Measurements from ENCODE around the gene RCSD1. TPM values are rescaled to one million over a fixed set of nuclear protein-coding genes. Genes with fewer than 3 reads are reported as not detected.

Gene RCSD1
- total RNA-seq, 5 donors from 2014 or later (not counting 1 experiment from before 2014, with no cell fraction given) = 101 to 126 (median 107) TPM

DNA sequence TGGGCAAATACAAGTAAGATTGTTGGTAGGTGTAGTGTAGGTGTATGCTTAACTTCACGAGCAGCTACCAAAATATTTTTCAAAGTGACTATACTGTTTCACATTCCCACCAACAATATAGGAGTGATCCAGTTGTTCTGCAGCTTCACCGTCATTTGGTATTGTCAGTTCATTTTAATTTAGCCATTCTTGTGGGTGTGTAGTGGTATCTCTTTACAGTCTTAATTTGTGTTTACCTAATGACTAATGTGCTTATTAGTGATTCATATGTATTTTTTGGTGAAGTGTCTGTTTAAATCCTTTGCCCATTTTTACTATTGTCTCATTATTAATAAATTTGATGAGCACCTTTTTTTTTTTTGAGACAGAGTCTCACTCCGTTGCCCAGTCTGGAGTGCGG is 35.4 kb downstream of the RCSD1 start:
- H3K9me3 ChIP-seq = no peaks in the 10 kb centered on the region
- peaks cover 36% of the 10 kb centered on the region for H3K36me3 Mint-ChIP-seq
- H3K4me1 ChIP-seq (ENCODE audit: control insufficient read depth in 1 of 2, extremely low read depth in 1 of 2, insufficient read depth in 2 of 2, low read length in 2 of 2) = peaks cover 0 to 65% of the 10 kb centered on the region in 2 experiments
- H3K27me3 Mint-ChIP-seq = no peaks in the 10 kb centered on the region
- DNase-seq (no peak), ATAC-seq (replicated peaks in 1 of 4) (no peak)
- no peak overlapping the region for H3K27ac Mint-ChIP-seq
- H3K4me3 ChIP-seq (ENCODE audit: control insufficient read depth in 1 of 2, extremely low read depth in 1 of 2, low read length in 1 of 2) = no peak overlapping the region
- no peak overlapping the region for H3K27ac ChIP-seq (ENCODE audit: low read length)
- ChIA-PET POLR2A (interaction anchor here in 1 of 2 donors (0.6 kb wide), 1 partner anchor 59 kb away, joined by 4 read pairs; no protein-coding TSS in a partner anchor), CTCF (interaction anchor here in 1 of 2 donors (0.7 to 1.4 kb wide), 2 partner anchors 12 to 28 kb away, joined by 3 to 4 read pairs; no protein-coding TSS in a partner anchor)
- 94% methylated on average over 2 of the region's 4 CpGs for WGBS (ENCODE audit: insufficient coverage)
- H3K4me3 Mint-ChIP-seq = no peak overlapping the region
- no peaks in the 10 kb centered on the region for H3K27me3 ChIP-seq (replicated peaks in 1 of 2; ENCODE audit: control insufficient read depth in 2 of 2, extremely low read depth in 1 of 2, insufficient read depth in 2 of 2, low read length in 1 of 2)
- H3K4me1 Mint-ChIP-seq = peaks cover 96 to 98% (median 97%) of the 10 kb centered on the region in 3 donors
- H3K9me3 Mint-ChIP-seq = no peaks in the 10 kb centered on the region
- H3K36me3 ChIP-seq (ENCODE audit: control insufficient read depth in 2 of 2, extremely low read depth in 1 of 2, insufficient read depth in 1 of 2, low read length in 1 of 2) = peaks cover 5 to 52% of the 10 kb centered on the region in 2 donors

DNA sequence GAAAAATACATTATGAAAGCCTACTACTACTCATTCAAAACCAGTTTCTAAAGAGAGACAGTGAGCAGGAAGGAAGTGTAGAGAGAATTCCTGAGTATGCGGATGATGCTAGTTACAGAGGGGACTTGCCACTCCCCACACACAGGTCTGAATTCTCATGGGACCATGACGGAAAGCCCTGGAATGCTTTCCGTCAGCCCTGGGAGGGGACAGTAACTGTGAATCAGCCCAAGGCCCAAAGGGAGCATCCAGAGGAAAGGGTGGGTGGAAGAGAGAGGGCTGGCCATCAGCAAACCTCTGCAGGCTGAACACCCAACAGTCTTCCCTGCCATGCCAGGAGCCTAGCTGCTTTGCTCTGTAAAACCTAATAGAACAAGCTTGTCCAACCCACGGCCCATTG is 36.4 kb downstream of the RCSD1 start:
- H3K4me3 ChIP-seq (ENCODE audit: control insufficient read depth in 1 of 2, extremely low read depth in 1 of 2, low read length in 1 of 2) = no peak overlapping the region
- H3K27me3 ChIP-seq (replicated peaks in 1 of 2; ENCODE audit: control insufficient read depth in 2 of 2, extremely low read depth in 1 of 2, insufficient read depth in 2 of 2, low read length in 1 of 2) = no peaks in the 10 kb centered on the region
- Mint-ChIP-seq H3K36me3 (peaks cover 45% of the 10 kb centered on the region), H3K27ac (peak overlapping the region; percentile 74 to 75), H3K4me3 (no peak overlapping the region), H3K27me3 (no peaks in the 10 kb centered on the region), H3K9me3 (no peaks in the 10 kb centered on the region), H3K4me1 (peaks cover 96 to 98% (median 97%) of the 10 kb centered on the region in 3 donors)
- POLR2A ChIA-PET = interaction anchor here in 1 of 2 donors (0.8 kb wide), 1 partner anchor 42 kb away, joined by 3 read pairs; no protein-coding TSS in a partner anchor
- no CpG with 5 or more reads among the region's 4 CpGs for WGBS (ENCODE audit: insufficient coverage)
- CTCF ChIA-PET = interaction anchor here in 1 of 2 donors (0.6 to 1.7 kb wide), 3 partner anchors 66 to 543 kb away, joined by 3 to 4 read pairs (median 4); no protein-coding TSS in a partner anchor
- peaks cover 5 to 56% of the 10 kb centered on the region in 2 donors for H3K36me3 ChIP-seq (ENCODE audit: control insufficient read depth in 2 of 2, extremely low read depth in 1 of 2, insufficient read depth in 1 of 2, low read length in 1 of 2)
- H3K9me3 ChIP-seq = no peaks in the 10 kb centered on the region
- ATAC-seq (replicated peaks in 1 of 4) = no peak
- DNase-seq = no peak
- peaks cover 0 to 69% of the 10 kb centered on the region in 2 experiments for H3K4me1 ChIP-seq (ENCODE audit: control insufficient read depth in 1 of 2, extremely low read depth in 1 of 2, insufficient read depth in 2 of 2, low read length in 2 of 2)
- H3K27ac ChIP-seq (ENCODE audit: low read length) = no peak overlapping the region

DNA sequence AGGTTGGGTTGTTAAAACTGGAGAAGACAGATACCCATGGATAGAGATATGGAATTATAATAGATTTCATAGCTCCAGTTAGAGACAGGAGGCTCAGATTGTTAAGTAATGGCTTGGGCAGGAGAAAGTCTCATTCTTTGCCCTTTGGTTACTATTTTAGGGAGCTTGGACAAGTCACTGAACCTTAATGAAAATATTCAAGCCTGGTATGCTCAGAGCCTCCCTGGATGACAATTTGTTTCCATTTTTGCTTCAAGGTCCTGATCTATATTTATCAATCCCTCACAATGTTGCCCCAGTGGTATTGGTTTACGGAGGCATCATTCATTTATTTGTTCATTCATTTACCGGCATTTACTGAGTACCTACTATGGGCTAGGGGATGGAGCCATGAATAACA is 37.5 kb downstream of the RCSD1 start:
- peaks cover 2 to 55% of the 10 kb centered on the region in 2 donors for H3K36me3 ChIP-seq (ENCODE audit: control insufficient read depth in 2 of 2, extremely low read depth in 1 of 2, insufficient read depth in 1 of 2, low read length in 1 of 2)
- Mint-ChIP-seq H3K4me3 (no peak overlapping the region), H3K4me1 (peaks cover 96 to 97% (median 97%) of the 10 kb centered on the region in 3 donors), H3K27me3 (no peaks in the 10 kb centered on the region), H3K9me3 (no peaks in the 10 kb centered on the region), H3K36me3 (peaks cover 52% of the 10 kb centered on the region), H3K27ac (peak overlapping the region in 1 of 2 donors; percentile 4)
- H3K9me3 ChIP-seq = no peaks in the 10 kb centered on the region
- no peak overlapping the region for H3K4me3 ChIP-seq (ENCODE audit: control insufficient read depth in 1 of 2, extremely low read depth in 1 of 2, low read length in 1 of 2)
- H3K27ac ChIP-seq (ENCODE audit: low read length) = no peak overlapping the region
- no CpG with 5 or more reads among the region's 2 CpGs for WGBS (ENCODE audit: insufficient coverage)
- POLR2A ChIA-PET = interaction anchor here in 1 of 2 donors (0.6 kb wide), 1 partner anchor 44 kb away, joined by 8 read pairs; no protein-coding TSS in a partner anchor
- H3K27me3 ChIP-seq (replicated peaks in 1 of 2; ENCODE audit: control insufficient read depth in 2 of 2, extremely low read depth in 1 of 2, insufficient read depth in 2 of 2, low read length in 1 of 2) = no peaks in the 10 kb centered on the region
- DNase-seq = no peak
- CTCF ChIA-PET = interaction anchor here (0.7 to 1.7 kb wide), 3 partner anchors 20 to 67 kb away, joined by 4 to 5 read pairs (median 4); no protein-coding TSS in a partner anchor
- peaks cover 0 to 66% of the 10 kb centered on the region in 2 experiments for H3K4me1 ChIP-seq (ENCODE audit: control insufficient read depth in 1 of 2, extremely low read depth in 1 of 2, insufficient read depth in 2 of 2, low read length in 2 of 2)
- ATAC-seq (replicated peaks in 1 of 4) = no peak

DNA sequence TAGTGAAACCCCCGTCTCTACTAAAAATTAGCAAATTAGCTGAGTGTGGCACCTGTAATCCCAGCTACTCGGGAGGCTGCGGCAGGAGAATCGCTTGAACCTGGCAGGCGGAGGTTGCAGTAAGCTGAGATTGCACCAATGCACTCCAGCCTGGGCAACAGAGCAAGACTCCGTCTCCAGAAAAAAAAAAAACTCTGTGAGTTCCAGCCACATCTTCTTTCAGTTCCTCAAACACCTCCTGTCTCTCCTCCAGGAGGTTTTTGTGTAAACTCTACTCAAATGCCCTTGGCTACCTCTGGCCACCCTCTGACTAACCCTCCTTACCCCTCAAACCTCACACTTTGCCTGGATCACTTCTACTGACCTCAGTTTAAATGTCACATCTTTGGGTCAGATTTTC is 38.1 kb downstream of the RCSD1 start:
- Histone ChIP-seq H3K36me3 (ENCODE audit: control insufficient read depth in 2 of 2, extremely low read depth in 1 of 2, insufficient read depth in 1 of 2, low read length in 1 of 2) (peaks cover 2 to 55% of the 10 kb centered on the region in 2 donors), H3K27me3 (replicated peaks in 1 of 2; ENCODE audit: control insufficient read depth in 2 of 2, extremely low read depth in 1 of 2, insufficient read depth in 2 of 2, low read length in 1 of 2) (no peaks in the 10 kb centered on the region), H3K27ac (ENCODE audit: low read length) (no peak overlapping the region), H3K9me3 (no peaks in the 10 kb centered on the region), H3K4me1 (ENCODE audit: control insufficient read depth in 1 of 2, extremely low read depth in 1 of 2, insufficient read depth in 2 of 2, low read length in 2 of 2) (peaks cover 0 to 60% of the 10 kb centered on the region in 2 experiments), H3K4me3 (ENCODE audit: control insufficient read depth in 1 of 2, extremely low read depth in 1 of 2, low read length in 1 of 2) (no peak overlapping the region)
- Mint-ChIP-seq H3K4me3 (no peak overlapping the region), H3K27ac (peak overlapping the region; percentile 44 to 87), H3K4me1 (peaks cover 95 to 97% (median 96%) of the 10 kb centered on the region in 3 donors), H3K9me3 (no peaks in the 10 kb centered on the region), H3K27me3 (no peaks in the 10 kb centered on the region), H3K36me3 (peaks cover 52% of the 10 kb centered on the region)
- CTCF ChIA-PET = interaction anchor here (0.6 to 1.4 kb wide), 5 partner anchors 13 to 68 kb away, joined by 3 to 5 read pairs (median 4); no protein-coding TSS in a partner anchor
- WGBS (ENCODE audit: insufficient coverage) = 100% methylated on average over 6 of the region's 6 CpGs
- no peak for ATAC-seq (replicated peaks in 1 of 4)
- POLR2A ChIA-PET = interaction anchor here in 1 of 2 donors (0.6 to 0.9 kb wide), 2 partner anchors 8 to 44 kb away, joined by 4 to 8 read pairs; no protein-coding TSS in a partner anchor
- no peak for DNase-seq

DNA sequence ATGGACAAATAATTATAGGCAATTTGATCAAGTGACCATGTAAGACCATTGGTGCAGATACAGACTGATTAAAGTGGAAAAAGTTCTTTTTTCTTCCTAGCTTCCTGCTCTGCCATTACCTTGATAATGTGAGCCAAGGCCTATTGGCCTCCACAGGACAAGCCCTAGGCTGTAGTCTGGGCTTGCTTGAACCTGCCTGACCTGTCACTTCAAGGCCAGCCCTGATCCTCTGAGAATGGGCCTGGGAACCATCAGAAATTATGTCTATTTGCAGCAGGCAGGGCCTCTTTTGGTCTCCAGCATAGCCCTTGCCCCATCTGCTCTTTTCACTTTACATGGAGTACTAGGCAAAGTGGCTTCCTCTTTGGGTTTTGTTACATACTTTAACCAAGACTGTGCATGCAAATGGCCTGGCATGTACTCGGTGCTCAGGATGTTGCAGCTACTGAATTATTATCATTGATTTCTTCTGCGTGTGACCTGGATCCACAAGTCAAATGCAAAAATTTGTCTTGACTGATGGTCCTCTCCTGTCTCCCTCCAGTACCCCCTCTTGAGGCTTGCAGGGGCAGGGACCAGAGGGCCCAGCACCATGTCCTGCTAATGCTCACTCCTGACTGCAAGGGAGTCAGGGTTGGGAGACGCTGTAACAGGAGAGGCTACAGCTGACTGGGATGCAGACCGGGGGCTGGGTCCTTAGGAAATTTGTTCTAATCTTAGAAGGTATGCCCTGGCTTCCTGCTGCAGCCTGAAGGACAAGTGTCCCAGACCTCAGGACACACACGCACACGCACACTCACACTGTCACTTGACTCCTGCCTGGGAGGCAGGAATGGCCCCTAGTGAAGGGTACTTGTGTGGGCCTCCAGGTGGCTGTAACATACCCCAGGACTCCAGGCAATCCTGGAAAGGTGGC is 39.4 kb downstream of the RCSD1 start:
- DNase-seq (no peak), ATAC-seq (replicated peaks in 1 of 4) (peak in 1 of 4 experiments; percentile 23)
- H3K4me3 ChIP-seq (ENCODE audit: control insufficient read depth in 1 of 2, extremely low read depth in 1 of 2, low read length in 1 of 2) = no peak overlapping the region
- ChIA-PET POLR2A (interaction anchor here (0.5 to 0.9 kb wide), 6 partner anchors 10 to 1821 kb away, joined by 3 to 6 read pairs (median 4); no protein-coding TSS in a partner anchor), CTCF (interaction anchor here (0.6 to 1.0 kb wide), 8 partner anchors 11 to 285 kb away, joined by 3 to 7 read pairs (median 4); no protein-coding TSS in a partner anchor)
- H3K9me3 ChIP-seq = no peaks in the 10 kb centered on the region
- H3K4me1 ChIP-seq (ENCODE audit: control insufficient read depth in 1 of 2, extremely low read depth in 1 of 2, insufficient read depth in 2 of 2, low read length in 2 of 2) = peaks cover 0 to 55% of the 10 kb centered on the region in 2 experiments
- no peak overlapping the region for H3K4me3 Mint-ChIP-seq
- peaks cover 94 to 96% (median 95%) of the 10 kb centered on the region in 3 donors for H3K4me1 Mint-ChIP-seq
- H3K27me3 ChIP-seq (replicated peaks in 1 of 2; ENCODE audit: control insufficient read depth in 2 of 2, extremely low read depth in 1 of 2, insufficient read depth in 2 of 2, low read length in 1 of 2) = no peaks in the 10 kb centered on the region
- no peaks in the 10 kb centered on the region for H3K27me3 Mint-ChIP-seq
- peak overlapping the region; percentile 55 to 71 for H3K27ac Mint-ChIP-seq
- no peak overlapping the region for H3K27ac ChIP-seq (ENCODE audit: low read length)
- peaks cover 53% of the 10 kb centered on the region for H3K36me3 Mint-ChIP-seq
- whole genome bisulfite sequencing (ENCODE audit: insufficient coverage) = 87% methylated on average over 4 of the region's 6 CpGs
- H3K36me3 ChIP-seq (ENCODE audit: control insufficient read depth in 2 of 2, extremely low read depth in 1 of 2, insufficient read depth in 1 of 2, low read length in 1 of 2) = peaks cover 2 to 56% of the 10 kb centered on the region in 2 donors
- no peaks in the 10 kb centered on the region for H3K9me3 Mint-ChIP-seq

DNA sequence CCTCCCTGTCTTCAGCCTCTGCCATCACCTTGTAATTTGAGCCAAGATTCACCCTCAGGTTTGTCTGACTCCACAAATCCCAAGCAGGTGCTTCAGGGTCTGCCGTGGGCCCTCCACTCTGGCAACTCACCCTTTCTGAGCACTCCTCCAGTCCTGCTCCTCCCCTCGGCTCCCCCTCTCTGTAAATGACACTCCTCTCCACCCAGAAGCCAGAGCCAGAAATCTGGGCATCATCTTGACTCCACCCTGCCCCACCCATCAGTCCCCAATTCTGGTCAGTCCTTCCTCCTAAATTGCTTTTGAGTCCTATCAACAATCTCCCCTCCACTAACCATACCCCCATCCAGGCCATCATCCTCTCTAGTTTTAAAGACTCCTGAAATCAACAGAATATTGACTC is 40.5 kb downstream of the RCSD1 start:
- DNase-seq (no peak), ATAC-seq (replicated peaks in 1 of 4) (no peak)
- Histone ChIP-seq H3K4me3 (ENCODE audit: control insufficient read depth in 1 of 2, extremely low read depth in 1 of 2, low read length in 1 of 2) (no peak overlapping the region), H3K27ac (ENCODE audit: low read length) (no peak overlapping the region), H3K4me1 (ENCODE audit: control insufficient read depth in 1 of 2, extremely low read depth in 1 of 2, insufficient read depth in 2 of 2, low read length in 2 of 2) (peaks cover 0 to 55% of the 10 kb centered on the region in 2 experiments), H3K27me3 (replicated peaks in 1 of 2; ENCODE audit: control insufficient read depth in 2 of 2, extremely low read depth in 1 of 2, insufficient read depth in 2 of 2, low read length in 1 of 2) (no peaks in the 10 kb centered on the region), H3K36me3 (ENCODE audit: control insufficient read depth in 2 of 2, extremely low read depth in 1 of 2, insufficient read depth in 1 of 2, low read length in 1 of 2) (peaks cover 2 to 54% of the 10 kb centered on the region in 2 donors), H3K9me3 (no peaks in the 10 kb centered on the region)
- 100% methylated on average over 2 of the region's 2 CpGs for WGBS (ENCODE audit: insufficient coverage)
- H3K27me3 Mint-ChIP-seq = no peaks in the 10 kb centered on the region
- no peaks in the 10 kb centered on the region for H3K9me3 Mint-ChIP-seq
- ChIA-PET POLR2A (no interaction called here), CTCF (no interaction called here)
- H3K36me3 Mint-ChIP-seq = peaks cover 49% of the 10 kb centered on the region
- H3K27ac Mint-ChIP-seq = peak overlapping the region; percentile 64 to 66
- H3K4me1 Mint-ChIP-seq = peaks cover 88 to 90% (median 89%) of the 10 kb centered on the region in 3 donors
- H3K4me3 Mint-ChIP-seq = no peak overlapping the region
